ENCODE results near the gene YAP1.

The YAP1 gene

GRCh38 chr11:102117472-102118113 is 7.3 kb downstream of the YAP1 start:
- DNase-seq = no peak

- DNase-seq = no peak
Measured at GRCh38 chr11:102118937-102119336, 8.7 kb downstream of the YAP1 start.

GRCh38 chr11:102119997-102120396 is 9.8 kb downstream of the YAP1 start:
- DNase-seq = no peak

GRCh38 chr11:102120437-102120973 is 10.3 kb downstream of the YAP1 start:
- no peak for DNase-seq

GRCh38 chr11:102121329-102121728 is 11.1 kb downstream of the YAP1 start:
- no peak for DNase-seq

GRCh38 chr11:102134597-102134996 is 24.4 kb downstream of the YAP1 start:
- DNase-seq = no peak

- no peak for DNase-seq
Measured at GRCh38 chr11:102135256-102135655, 25.0 kb downstream of the YAP1 start.

- DNase-seq = no peak
Measured at GRCh38 chr11:102138223-102138622, 28.0 kb downstream of the YAP1 start.

- DNase-seq = no peak
Measured at GRCh38 chr11:102138670-102139069, 28.4 kb downstream of the YAP1 start.

- no peak for DNase-seq
Measured at GRCh38 chr11:102139081-102139498, 28.8 kb downstream of the YAP1 start.

GRCh38 chr11:102142333-102142732 is 32.1 kb downstream of the YAP1 start:
- DNase-seq = no peak

- no peak for DNase-seq
Measured at GRCh38 chr11:102143867-102144266, 33.6 kb downstream of the YAP1 start.

GRCh38 chr11:102144357-102145355 is 34.4 kb downstream of the YAP1 start:
- DNase-seq = no peak

- no peak for DNase-seq
Measured at GRCh38 chr11:102147015-102147414, 36.8 kb downstream of the YAP1 start.

GRCh38 chr11:102147632-102148031 is 37.4 kb downstream of the YAP1 start:
- no peak for DNase-seq

- no peak for DNase-seq
Measured at GRCh38 chr11:102148059-102148458, 37.8 kb downstream of the YAP1 start.

GRCh38 chr11:102151784-102152525 is 41.7 kb downstream of the YAP1 start:
- no peak for DNase-seq

GRCh38 chr11:102153082-102153481 is 42.8 kb downstream of the YAP1 start:
- no peak for DNase-seq

GRCh38 chr11:102154806-102155205 is 44.6 kb downstream of the YAP1 start:
- DNase-seq = no peak

- no peak for DNase-seq
Measured at GRCh38 chr11:102155676-102156075, 45.4 kb downstream of the YAP1 start.

- no peak for DNase-seq
Measured at GRCh38 chr11:102157219-102157618, 47.0 kb downstream of the YAP1 start.

GRCh38 chr11:102158164-102158735 is 48.0 kb downstream of the YAP1 start:
- no peak for DNase-seq

GRCh38 chr11:102163368-102163767 is 53.1 kb downstream of the YAP1 start:
- no peak for DNase-seq

Measured in activated CD8-positive, alpha-beta memory T cell treated with anti-CD3 and anti-CD28 coated beads for 24 hours (primary cell).